ENCODE results near the gene PPARA.

DNA sequence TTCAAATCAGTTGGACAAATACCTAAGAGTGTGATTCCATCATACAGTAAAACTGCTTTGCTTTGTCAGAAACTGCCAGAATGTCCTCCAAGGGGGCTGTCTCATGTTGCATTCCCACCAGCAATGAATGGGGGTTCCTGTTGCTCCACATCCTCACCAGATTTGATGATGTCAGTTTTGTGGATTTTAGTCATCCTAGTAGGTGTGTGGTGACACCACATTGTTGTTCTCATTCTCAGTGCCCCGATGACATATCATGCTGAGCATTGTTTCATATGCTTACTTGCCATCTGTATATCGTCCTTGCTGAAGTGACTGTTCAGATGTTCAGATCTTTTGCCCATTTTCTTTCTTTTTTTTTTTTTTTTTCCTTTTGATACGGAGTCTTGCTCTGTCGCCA is 62.7 kb downstream of the PPARA start:
- TF ChIP-seq ZSCAN32 (CRISPR knock-in tag; IDR thresholded peaks at IDR 0.05) (no peak), ZNF274 (IDR thresholded peaks at IDR 0.05; ENCODE audit: borderline replicate concordance, low read depth, low read length) (no peak), ZNF121 (CRISPR knock-in tag; conservative IDR thresholded peaks at IDR 0.05) (no peak)
- TF ChIP-seq, protein P1, sequence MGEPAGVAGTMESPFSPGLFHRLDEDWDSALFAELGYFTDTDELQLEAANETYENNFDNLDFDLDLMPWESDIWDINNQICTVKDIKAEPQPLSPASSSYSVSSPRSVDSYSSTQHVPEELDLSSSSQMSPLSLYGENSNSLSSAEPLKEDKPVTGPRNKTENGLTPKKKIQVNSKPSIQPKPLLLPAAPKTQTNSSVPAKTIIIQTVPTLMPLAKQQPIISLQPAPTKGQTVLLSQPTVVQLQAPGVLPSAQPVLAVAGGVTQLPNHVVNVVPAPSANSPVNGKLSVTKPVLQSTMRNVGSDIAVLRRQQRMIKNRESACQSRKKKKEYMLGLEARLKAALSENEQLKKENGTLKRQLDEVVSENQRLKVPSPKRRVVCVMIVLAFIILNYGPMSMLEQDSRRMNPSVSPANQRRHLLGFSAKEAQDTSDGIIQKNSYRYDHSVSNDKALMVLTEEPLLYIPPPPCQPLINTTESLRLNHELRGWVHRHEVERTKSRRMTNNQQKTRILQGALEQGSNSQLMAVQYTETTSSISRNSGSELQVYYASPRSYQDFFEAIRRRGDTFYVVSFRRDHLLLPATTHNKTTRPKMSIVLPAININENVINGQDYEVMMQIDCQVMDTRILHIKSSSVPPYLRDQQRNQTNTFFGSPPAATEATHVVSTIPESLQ (CRISPR knock-in tag; IDR thresholded peaks at IDR 0.05): no peak
- TF ChIP-seq, protein P2, sequence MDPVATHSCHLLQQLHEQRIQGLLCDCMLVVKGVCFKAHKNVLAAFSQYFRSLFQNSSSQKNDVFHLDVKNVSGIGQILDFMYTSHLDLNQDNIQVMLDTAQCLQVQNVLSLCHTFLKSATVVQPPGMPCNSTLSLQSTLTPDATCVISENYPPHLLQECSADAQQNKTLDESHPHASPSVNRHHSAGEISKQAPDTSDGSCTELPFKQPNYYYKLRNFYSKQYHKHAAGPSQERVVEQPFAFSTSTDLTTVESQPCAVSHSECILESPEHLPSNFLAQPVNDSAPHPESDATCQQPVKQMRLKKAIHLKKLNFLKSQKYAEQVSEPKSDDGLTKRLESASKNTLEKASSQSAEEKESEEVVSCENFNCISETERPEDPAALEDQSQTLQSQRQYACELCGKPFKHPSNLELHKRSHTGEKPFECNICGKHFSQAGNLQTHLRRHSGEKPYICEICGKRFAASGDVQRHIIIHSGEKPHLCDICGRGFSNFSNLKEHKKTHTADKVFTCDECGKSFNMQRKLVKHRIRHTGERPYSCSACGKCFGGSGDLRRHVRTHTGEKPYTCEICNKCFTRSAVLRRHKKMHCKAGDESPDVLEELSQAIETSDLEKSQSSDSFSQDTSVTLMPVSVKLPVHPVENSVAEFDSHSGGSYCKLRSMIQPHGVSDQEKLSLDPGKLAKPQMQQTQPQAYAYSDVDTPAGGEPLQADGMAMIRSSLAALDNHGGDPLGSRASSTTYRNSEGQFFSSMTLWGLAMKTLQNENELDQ (CRISPR knock-in tag; IDR thresholded peaks at IDR 0.05; ENCODE audit: borderline replicate concordance): no peak

Data from K562 (cell line).